D721Med (cell line): Measurements from ENCODE around the gene IMMP2L.

ENCODE experiments used
- DNase-seq: peaks from one replicate; pipeline ENCODE4 v3.0.0; 2011; ENCODE audit warnings: low spot score; ENCODE audit not compliant: insufficient read length
- FAIRE-seq: peaks from 2 replicates; lab custom pipeline; 2011; peaks lifted over from hg19 to GRCh38; lab: Jason Lieb, UNC
- CTCF ChIP-seq: IDR thresholded peaks from 2 replicates; pipeline ENCODE4 v1.5.1; 2012; ENCODE audit warnings: mild to moderate bottlenecking, control low read depth; ENCODE audit not compliant: insufficient read depth; ENCODE audit errors: missing control alignments

Gene IMMP2L

GRCh38 chr7:111358915-111359314 is 203.4 kb downstream of the IMMP2L start:
- DNase-seq (no peak), FAIRE-seq (no peak)
- TF ChIP-seq CTCF, result no peak

- no peak for FAIRE-seq
- no peak for DNase-seq
These were observed 204.6 kb downstream of the IMMP2L start for GRCh38 chr7:111357691-111358090.

GRCh38 chr7:111356941-111357340 is 205.4 kb downstream of the IMMP2L start:
- DNase-seq, result no peak
- TF ChIP-seq CTCF, result no peak
- no peak for FAIRE-seq

More at GRCh38 chr7:111357691-111358090, 204.6 kb downstream of the IMMP2L start:
- TF ChIP-seq CTCF, result no peak

- FAIRE-seq (no peak), DNase-seq (no peak)
- no peak for TF ChIP-seq CTCF
These were observed 210.0 kb downstream of the IMMP2L start for GRCh38 chr7:111352319-111352718.

GRCh38 chr7:111346219-111346618 is 216.1 kb downstream of the IMMP2L start:
- FAIRE-seq, result no peak
- no peak for TF ChIP-seq CTCF
- DNase-seq, result no peak

GRCh38 chr7:111343017-111343416 is 219.3 kb downstream of the IMMP2L start:
- DNase-seq (no peak), FAIRE-seq (no peak)
- no peak for TF ChIP-seq CTCF

GRCh38 chr7:111339006-111339405 is 223.3 kb downstream of the IMMP2L start:
- DNase-seq, result no peak
- no peak for TF ChIP-seq CTCF
- FAIRE-seq, result no peak
